Right ventricle myocardium inferior (tissue), 1 donor: ENCODE results near the gene ZFYVE19. TPM values are rescaled to one million over a fixed set of nuclear protein-coding genes. Genes with fewer than 3 reads are reported as not detected.

Experiments
- ATAC-seq: fragments of 200-7000 bp; cut with Tn5 transposase; one replicate; pipeline ENCODE4 v1.9.1; 2020; ENCODE audit warnings: mild to moderate bottlenecking, moderate library complexity
- DNase-seq: peaks from one replicate; pipeline ENCODE4 v3.0.0; 2021; ENCODE audit errors: missing footprints
- intact Hi-C: fragments of 100-400 bp; cut with DNase I; formaldehyde crosslinking; loops from one replicate; pipeline ENCODE4 v1.11.0; 2022
- total RNA-seq: library from RNA; stranded (reverse); fragmentation: NEBNext Ultra II Directional; extraction: Animal tissue kit (Norgen Biotek cat#: 25700); gene quantifications from one replicate; pipeline ENCODE4 v1.2.1, GENCODE V29; 2021
- donor health status: DM: no; HTN: yes; CAD: no; lungs with severe emphysema.

The ZFYVE19 gene
- total RNA-seq, 1 donor from 2014 or later: 27.6 TPM

DNA sequence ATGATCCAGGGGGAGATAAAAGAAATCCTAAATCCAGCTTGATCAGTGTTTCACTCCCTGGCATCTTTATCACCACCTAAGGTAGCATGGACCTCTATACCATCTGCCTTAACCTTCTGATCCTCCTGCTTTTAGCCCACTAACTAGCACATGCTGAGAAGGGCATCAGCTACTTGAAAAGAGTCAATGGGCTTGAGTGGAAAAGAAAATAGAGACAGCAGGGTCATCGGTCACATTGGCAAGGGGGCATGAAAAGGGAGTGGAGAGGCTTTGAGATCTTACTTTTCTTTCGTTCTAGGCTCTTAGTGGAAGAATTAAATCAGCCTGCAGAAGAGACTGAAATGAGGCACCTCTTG is 239 bp upstream of the ZFYVE19 start:
- DNase-seq (no peak), ATAC-seq (no peak)
- intact Hi-C loops: loop anchor here (1.0 kb wide), 1 partner anchor 51 kb away; the partner anchor contains the start of gene RMDN3

- ATAC-seq (no peak), DNase-seq (no peak)
- intact Hi-C loops: loop anchor here (1.0 kb wide), 1 partner anchor 53 kb away; the partner anchor contains the start of gene RMDN3
Measured at GRCh38 chr15:40807888-40808461, 1.1 kb downstream of the ZFYVE19 start.

GRCh38 chr15:40808861-40809450 is 2.1 kb downstream of the ZFYVE19 start:
- intact Hi-C loops: no loop called here
- DNase-seq: no peak
- no peak for ATAC-seq

DNA sequence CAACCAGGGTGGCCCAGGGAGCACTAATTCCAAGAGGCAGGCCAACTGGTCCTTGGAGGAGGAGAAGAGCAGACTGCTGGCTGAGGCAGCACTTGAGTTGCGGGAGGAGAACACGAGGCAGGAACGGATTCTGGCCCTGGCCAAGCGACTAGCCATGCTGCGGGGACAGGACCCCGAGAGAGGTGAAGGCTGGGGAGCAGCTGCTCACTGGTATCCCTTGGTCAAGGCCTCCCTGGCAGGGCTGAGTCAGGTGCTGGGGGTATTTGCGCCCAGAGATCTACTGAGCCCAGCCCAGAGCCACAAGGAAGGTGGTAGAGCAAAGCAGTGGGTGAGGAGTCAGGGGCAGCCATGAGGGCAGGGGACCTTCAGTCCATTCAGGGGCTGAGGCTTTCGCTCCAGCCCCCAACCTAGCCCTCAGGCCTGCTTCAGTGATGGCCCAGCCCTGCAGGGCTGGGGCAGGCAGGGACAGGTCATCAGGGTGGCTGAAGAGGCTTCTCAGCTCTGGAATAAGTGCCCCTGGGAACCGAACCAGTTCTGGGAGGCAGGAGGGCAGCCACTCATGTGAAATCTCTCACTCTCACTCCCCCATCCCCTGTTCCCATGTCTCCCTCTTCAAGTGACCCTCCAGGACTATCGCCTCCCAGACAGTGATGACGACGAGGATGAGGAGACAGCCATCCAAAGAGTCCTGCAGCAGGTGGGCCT is 6.0 kb downstream of the ZFYVE19 start:
- ATAC-seq (no peak), DNase-seq (no peak)
- intact Hi-C loops: no loop called here

DNA sequence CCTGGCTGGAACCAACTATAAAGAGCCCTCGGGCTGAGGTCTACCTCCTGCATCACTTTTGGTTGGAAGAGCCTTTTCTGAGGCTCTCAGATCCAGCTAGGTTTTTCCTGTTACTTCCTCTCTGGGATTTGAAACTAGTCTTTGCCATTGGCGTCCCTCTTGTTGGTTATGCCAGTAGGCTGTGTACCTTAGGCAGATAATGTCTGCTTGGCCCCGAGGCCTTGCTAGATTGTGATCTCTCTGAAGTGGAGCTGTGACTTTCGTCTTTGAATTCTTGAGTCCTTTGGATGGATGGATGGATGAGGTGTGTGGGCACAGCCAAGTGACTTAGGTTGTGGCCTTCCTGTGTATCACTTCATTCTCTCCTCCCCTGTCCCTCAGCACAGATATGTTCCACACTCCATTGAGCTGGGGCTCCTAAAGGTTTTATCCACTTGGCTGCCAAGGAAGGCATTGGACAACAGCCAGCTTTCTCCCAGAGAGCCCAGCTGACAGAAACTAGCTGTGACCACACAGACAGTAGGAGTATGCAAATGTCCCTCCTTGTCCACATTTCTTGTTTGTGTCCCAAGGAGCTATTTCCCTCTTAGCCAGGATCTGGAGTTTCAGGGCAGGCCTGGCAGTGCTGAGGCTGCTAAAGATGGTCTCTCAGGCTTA is 8.3 kb downstream of the ZFYVE19 start:
- intact Hi-C loops: no loop called here
- DNase-seq (no peak), ATAC-seq (peak; percentile 66)

GRCh38 chr15:40819048-40819447 is 12.2 kb downstream of the ZFYVE19 start:
- DNase-seq: no peak
- no peak for ATAC-seq
- intact Hi-C loops: no loop called here

- intact Hi-C loops: no loop called here
- ATAC-seq (no peak), DNase-seq (no peak)
Measured at GRCh38 chr15:40821195-40821594, 14.3 kb downstream of the ZFYVE19 start.

- ATAC-seq: no peak
- intact Hi-C loops: no loop called here
Measured at GRCh38 chr15:40823572-40824343, 16.9 kb downstream of the ZFYVE19 start.

GRCh38 chr15:40825661-40826422 is 19.0 kb downstream of the ZFYVE19 start:
- no peak for DNase-seq
- intact Hi-C loops: no loop called here
- no peak for ATAC-seq

More at GRCh38 chr15:40823572-40824343, 16.9 kb downstream of the ZFYVE19 start:
- no peak for DNase-seq

- intact Hi-C loops: no loop called here
- ATAC-seq (no peak), DNase-seq (no peak)
Measured at GRCh38 chr15:40826423-40827075, 19.7 kb downstream of the ZFYVE19 start.

DNA sequence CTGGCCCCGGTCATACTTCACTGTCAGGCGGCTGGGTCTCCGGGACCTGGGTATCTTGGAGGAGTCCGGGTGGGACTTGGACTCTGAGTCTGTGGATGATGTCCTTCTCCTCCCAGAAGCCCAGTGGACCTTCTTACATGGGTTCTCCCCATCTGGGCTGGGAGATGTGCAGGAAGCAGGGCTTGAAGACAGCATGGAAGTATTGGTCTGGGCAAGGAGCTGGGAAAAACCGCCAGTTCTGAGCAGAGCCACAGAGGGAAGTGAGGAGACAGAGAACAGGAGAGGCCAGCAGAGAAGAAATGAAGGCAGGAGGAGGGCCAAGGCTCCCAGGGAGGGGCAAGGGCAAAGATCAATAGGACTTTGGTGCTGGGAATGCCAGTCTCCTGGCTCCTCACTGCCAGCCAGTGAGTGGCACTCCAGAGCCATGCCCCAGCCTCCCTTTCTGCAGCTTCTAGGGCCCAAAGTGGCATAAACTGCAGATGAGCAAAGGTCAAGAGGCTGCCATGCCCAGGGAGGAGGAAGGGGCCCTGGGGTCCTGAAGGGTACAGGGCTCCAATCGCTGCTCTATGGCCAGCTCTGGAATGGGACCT is 21.7 kb downstream of the ZFYVE19 start, which contains the start of gene PPP1R14D:
TSS of gene PPP1R14D (minus strand) at position 262 of the 590 bp plus-strand sequence. CDS start at position 195, 67 bp downstream.
- ATAC-seq (no peak), DNase-seq (no peak)
- intact Hi-C loops: no loop called here

GRCh38 chr15:40829115-40829514 is 22.2 kb downstream of the ZFYVE19 start:
- ATAC-seq (no peak), DNase-seq (no peak)
- intact Hi-C loops: no loop called here

DNA sequence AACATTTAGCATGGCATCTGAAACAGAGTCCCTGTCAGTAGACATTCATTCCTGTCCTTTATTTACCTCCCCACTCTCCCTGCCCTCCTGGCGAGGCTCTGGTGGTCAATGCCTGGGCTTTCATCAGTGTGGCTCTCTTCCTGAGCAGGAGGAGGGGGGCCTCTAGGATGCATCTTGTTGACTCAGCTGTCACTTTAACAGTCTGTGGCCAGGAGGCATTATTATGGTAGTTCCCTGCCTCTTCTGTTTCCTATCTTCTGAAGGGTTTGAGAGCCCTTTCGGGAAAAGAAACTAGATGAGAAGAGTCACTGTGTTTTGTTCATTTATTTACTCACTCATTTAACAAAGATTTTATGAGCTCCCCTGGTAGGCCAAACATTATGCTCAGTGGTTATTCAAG is 24.0 kb downstream of the ZFYVE19 start:
- DNase-seq (no peak), ATAC-seq (no peak)
- intact Hi-C loops: no loop called here

DNA sequence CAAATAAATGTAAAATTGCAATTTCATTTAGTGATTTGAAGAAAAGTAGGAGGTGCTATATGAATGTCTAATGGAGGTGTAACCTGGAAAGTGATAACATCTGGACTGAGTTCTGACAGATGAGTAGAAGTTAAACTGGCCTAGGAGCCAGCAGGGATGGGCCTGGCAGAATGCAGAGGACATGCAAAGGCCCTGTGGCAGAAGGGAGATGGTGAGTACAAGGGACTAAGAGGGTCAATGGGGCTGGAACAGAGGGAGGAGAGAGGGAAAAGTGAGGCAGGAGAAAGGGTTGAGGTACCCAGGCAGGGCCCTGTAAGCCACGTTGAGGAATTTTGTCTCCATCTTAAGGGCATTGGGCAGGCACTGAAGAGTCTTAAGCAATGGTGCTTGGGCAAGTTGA is 25.0 kb downstream of the ZFYVE19 start:
- ATAC-seq (no peak), DNase-seq (no peak)
- intact Hi-C loops: no loop called here

GRCh38 chr15:40832903-40833302 is 26.0 kb downstream of the ZFYVE19 start:
- DNase-seq: no peak
- intact Hi-C loops: no loop called here
- ATAC-seq: no peak

DNA sequence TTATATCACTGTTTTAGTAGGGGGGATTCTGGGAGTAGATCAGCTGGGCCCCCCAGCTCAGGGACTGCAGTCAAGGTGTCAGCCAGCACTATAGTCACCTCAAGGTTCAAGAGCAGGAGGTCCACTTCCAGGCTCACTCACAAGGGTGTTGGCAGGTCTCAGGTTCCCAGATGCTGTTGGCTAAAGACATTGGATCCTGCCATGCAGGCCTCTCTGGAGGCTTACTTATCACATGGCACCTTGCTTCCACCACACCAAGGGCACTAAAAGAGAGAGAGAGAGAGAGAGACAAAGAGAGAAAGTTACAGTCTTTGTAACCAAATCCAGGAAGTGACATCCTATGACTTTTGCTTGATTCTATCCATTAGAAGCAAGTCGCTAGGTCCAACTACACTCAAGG is 29.1 kb downstream of the ZFYVE19 start:
- no peak for ATAC-seq
- DNase-seq: no peak
- intact Hi-C loops: no loop called here

- no peak for DNase-seq
- intact Hi-C loops: no loop called here
- ATAC-seq: no peak
Measured at GRCh38 chr15:40838756-40839155, 31.9 kb downstream of the ZFYVE19 start.
